Ishikawa (cell line): ENCODE results near the gene NRXN3.

Experiments used
- CEBPB ChIP-seq: IDR thresholded peaks from 2 replicates; pipeline ENCODE4 v1.6.1; 2012
- CREB1 ChIP-seq: IDR thresholded peaks from 2 replicates; pipeline ENCODE4 v1.6.1; 2012; ENCODE audit warnings: low read depth
- EGR1 ChIP-seq: IDR thresholded peaks from 2 replicates; pipeline ENCODE4 v1.6.1; 2012
- EP300 ChIP-seq: IDR thresholded peaks from 2 replicates; pipeline ENCODE4 v1.6.1; 2012; ENCODE audit warnings: borderline replicate concordance
- FOXM1 ChIP-seq: IDR thresholded peaks from 2 replicates; pipeline ENCODE4 v1.6.1; 2012; ENCODE audit warnings: low read depth, borderline replicate concordance
- MAX ChIP-seq: IDR thresholded peaks from 2 replicates; pipeline ENCODE4 v1.6.1; 2012
- NFIC ChIP-seq: IDR thresholded peaks from 2 replicates; pipeline ENCODE4 v1.6.1; 2012
- RAD21 ChIP-seq: IDR thresholded peaks from 2 replicates; pipeline ENCODE4 v1.6.1; 2012; ENCODE audit warnings: low read depth
- TAF1 ChIP-seq: IDR thresholded peaks from 2 replicates; pipeline ENCODE4 v1.6.1; 2012; ENCODE audit warnings: low read depth, mild to moderate bottlenecking
- TCF12 ChIP-seq: IDR thresholded peaks from 2 replicates; pipeline ENCODE4 v1.6.1; 2012; ENCODE audit warnings: low read depth
- TEAD4 ChIP-seq: IDR thresholded peaks from 2 replicates; pipeline ENCODE4 v1.6.1; 2012
- YY1 ChIP-seq: IDR thresholded peaks from 2 replicates; pipeline ENCODE4 v1.6.1; 2012; ENCODE audit warnings: low read depth
- ZBTB7A ChIP-seq: IDR thresholded peaks from 2 replicates; pipeline ENCODE4 v1.6.1; 2012; ENCODE audit warnings: low read depth
- TF ChIP-seq, protein P1 (sequence below): IDR thresholded peaks from 2 replicates; pipeline ENCODE4 v1.6.1; 2012
- TF ChIP-seq, protein P2 (sequence below): IDR thresholded peaks from 2 replicates; pipeline ENCODE4 v1.6.1; 2012; ENCODE audit warnings: low read depth, mild to moderate bottlenecking

The NRXN3 gene

DNA sequence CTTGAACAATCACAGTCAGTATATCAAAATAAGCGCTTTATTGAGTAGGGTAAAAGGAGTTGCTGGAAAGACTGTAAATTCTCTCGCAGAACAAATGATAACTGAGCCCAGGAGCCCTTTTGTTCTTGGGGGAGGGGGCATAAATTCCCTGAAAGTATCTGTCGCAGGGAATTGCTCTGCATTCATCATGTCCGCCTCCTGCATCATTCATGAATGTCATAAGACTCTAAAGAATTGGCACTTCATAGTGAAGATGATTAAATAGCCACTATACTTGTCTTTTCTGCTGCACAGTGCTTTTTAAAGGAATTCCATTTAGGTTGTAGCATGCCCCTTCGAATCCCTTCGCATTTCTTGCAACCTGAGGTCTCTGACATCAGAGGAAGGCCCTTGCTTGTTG, 1278.8 kb downstream of the NRXN3 start:
- TF ChIP-seq, protein P1, sequence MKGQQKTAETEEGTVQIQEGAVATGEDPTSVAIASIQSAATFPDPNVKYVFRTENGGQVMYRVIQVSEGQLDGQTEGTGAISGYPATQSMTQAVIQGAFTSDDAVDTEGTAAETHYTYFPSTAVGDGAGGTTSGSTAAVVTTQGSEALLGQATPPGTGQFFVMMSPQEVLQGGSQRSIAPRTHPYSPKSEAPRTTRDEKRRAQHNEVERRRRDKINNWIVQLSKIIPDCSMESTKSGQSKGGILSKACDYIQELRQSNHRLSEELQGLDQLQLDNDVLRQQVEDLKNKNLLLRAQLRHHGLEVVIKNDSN = no peak
- no peak for TF ChIP-seq EP300
- TF ChIP-seq RAD21 = no peak
- TF ChIP-seq MAX = no peak
- TF ChIP-seq, protein P2, sequence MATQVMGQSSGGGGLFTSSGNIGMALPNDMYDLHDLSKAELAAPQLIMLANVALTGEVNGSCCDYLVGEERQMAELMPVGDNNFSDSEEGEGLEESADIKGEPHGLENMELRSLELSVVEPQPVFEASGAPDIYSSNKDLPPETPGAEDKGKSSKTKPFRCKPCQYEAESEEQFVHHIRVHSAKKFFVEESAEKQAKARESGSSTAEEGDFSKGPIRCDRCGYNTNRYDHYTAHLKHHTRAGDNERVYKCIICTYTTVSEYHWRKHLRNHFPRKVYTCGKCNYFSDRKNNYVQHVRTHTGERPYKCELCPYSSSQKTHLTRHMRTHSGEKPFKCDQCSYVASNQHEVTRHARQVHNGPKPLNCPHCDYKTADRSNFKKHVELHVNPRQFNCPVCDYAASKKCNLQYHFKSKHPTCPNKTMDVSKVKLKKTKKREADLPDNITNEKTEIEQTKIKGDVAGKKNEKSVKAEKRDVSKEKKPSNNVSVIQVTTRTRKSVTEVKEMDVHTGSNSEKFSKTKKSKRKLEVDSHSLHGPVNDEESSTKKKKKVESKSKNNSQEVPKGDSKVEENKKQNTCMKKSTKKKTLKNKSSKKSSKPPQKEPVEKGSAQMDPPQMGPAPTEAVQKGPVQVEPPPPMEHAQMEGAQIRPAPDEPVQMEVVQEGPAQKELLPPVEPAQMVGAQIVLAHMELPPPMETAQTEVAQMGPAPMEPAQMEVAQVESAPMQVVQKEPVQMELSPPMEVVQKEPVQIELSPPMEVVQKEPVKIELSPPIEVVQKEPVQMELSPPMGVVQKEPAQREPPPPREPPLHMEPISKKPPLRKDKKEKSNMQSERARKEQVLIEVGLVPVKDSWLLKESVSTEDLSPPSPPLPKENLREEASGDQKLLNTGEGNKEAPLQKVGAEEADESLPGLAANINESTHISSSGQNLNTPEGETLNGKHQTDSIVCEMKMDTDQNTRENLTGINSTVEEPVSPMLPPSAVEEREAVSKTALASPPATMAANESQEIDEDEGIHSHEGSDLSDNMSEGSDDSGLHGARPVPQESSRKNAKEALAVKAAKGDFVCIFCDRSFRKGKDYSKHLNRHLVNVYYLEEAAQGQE = no peak
- no peak for TF ChIP-seq TCF12
- no peak for TF ChIP-seq CEBPB
- TF ChIP-seq ZBTB7A = no peak
- no peak for TF ChIP-seq CREB1
- no peak for TF ChIP-seq TEAD4
- no peak for TF ChIP-seq TAF1
- TF ChIP-seq EGR1 = no peak
- TF ChIP-seq FOXM1 = no peak
- no peak for TF ChIP-seq NFIC
- no peak for TF ChIP-seq YY1

DNA sequence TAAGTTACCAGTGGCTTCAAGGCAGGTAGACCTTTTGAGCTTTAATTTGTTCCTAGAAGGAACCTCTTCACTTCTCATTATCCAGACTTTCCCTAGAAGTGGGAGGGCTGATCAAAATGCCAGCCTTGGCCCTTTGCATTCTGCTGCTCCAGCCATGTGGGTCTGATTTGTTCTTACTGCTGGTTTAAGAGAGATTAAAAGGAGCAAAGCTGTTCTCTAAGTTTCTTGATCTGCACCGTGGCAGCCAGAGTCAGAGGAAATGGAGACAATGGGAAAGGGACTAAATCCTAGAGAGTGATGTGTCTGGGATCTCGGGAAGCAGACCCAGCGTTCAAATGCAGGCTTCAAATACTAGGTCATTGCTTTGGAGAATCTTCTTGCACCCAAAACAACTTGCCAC, 1281.4 kb downstream of the NRXN3 start:
- TF ChIP-seq TCF12 (no peak), FOXM1 (no peak), RAD21 (no peak), ZBTB7A (no peak), NFIC (no peak), TEAD4 (no peak), MAX (no peak), EP300 (no peak), EGR1 (no peak), TAF1 (no peak)
- TF ChIP-seq, protein P1 = no peak

- TF ChIP-seq CREB1 (no peak), FOXM1 (no peak), EP300 (no peak), RAD21 (no peak), YY1 (no peak), EGR1 (no peak), TCF12 (no peak), TEAD4 (no peak), ZBTB7A (no peak), TAF1 (no peak), NFIC (no peak)
- TF ChIP-seq, protein P1 = no peak
- TF ChIP-seq, protein P2 = no peak
Measured at GRCh38 chr14:79453276-79453675, 1283.1 kb downstream of the NRXN3 start.

- no peak for TF ChIP-seq FOXM1
Measured at GRCh38 chr14:79464468-79464867, 1294.3 kb downstream of the NRXN3 start.

GRCh38 chr14:79465651-79466050, 1295.5 kb downstream of the NRXN3 start:
- TF ChIP-seq FOXM1 (no peak), EP300 (no peak)

DNA sequence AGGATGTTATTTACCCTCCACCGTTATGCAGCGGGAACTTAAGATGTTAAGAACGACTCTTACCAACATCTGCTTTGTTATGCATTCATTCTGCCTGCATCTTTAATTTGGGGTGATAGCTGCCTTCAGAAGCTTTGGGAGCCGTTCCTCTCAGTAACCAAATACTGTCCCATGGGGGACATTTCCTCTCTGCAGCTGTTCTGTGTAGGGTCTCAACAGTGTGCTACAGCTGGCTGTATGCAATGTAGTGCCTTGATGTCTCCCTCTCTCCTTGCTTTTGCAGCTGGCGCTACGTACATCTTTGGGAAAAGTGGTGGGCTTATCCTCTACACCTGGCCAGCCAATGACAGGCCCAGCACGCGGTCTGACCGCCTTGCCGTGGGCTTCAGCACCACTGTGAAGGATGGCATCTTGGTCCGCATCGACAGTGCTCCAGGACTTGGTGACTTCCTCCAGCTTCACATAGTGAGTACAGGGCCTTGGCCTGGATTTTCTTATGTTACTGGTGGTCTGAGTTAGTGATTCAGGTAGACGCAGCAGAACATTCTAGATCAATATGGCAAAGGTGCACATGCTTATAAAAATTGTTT, 1296.9 kb downstream of the NRXN3 start:
- TF ChIP-seq YY1 (no peak), TAF1 (no peak), MAX (no peak), FOXM1 (no peak), CREB1 (no peak), CEBPB (no peak), TEAD4 (no peak), EGR1 (no peak), RAD21 (no peak), EP300 (no peak), TCF12 (no peak), ZBTB7A (no peak), NFIC (no peak)
- TF ChIP-seq, protein P1 = no peak
- TF ChIP-seq, protein P2 = no peak
